Amygdala (tissue), 56 donors: Measurements from ENCODE around the gene CHST11.

ENCODE experiments used
- DNase-seq, 56 donors: peaks; one replicate each; lab custom pipeline; 2025; lab: John Stamatoyannopoulos, UW

CHST11 gene

DNA sequence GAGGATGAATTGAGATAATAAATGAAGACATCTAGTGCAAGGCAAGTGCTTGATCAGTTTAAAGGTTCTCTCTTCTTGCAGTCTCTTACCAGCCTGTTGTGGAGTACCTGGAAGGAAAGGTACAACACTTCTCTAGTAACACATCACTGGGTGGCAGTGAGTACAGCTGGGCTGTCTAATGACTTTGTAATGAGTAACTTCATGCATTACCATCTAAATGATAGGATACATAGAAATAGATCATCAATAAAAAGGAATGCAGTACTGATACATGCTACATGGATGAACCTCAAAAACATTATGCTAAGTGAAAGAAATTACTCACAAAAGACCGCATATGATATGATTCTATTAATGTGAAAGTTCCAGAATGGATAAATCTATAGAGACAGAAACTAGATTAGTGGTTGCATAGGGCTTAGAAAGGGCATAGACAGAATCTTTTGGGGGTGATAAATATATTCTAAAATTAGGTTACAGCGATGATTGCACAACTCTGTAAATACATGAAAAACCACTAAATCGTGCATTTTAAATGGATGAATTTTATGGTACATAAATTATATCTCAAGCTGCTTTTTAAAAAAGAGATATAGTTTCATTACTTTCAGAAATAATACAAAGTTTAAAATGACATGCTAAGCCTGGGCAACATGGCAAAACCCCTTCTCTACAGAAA lies 224.4 kb downstream of the CHST11 start:
- no peak for DNase-seq

DNA sequence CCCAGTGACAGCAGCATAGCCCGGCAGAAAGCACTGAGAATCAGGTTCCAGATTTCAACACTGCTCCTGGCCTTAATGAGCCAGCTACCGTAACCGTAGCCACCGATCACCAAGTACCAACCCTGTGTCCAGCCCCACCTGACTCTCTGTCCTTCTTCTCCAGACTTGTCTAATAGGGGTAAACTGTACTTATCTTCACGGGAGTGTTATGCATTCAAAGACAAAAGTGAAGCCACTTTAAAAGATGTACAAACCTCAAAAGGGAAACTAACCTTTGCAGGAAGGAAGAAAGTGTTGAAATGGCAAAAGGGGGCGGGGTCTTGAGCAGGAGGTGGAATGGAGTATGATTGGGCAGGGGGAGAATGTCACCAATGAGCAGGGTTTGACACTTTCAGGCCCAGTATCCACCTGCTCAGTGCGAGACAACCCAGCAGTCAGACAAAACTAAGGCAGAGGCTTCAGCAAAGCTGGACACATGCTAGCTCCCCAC lies 226.1 kb downstream of the CHST11 start:
- no peak for DNase-seq

DNA sequence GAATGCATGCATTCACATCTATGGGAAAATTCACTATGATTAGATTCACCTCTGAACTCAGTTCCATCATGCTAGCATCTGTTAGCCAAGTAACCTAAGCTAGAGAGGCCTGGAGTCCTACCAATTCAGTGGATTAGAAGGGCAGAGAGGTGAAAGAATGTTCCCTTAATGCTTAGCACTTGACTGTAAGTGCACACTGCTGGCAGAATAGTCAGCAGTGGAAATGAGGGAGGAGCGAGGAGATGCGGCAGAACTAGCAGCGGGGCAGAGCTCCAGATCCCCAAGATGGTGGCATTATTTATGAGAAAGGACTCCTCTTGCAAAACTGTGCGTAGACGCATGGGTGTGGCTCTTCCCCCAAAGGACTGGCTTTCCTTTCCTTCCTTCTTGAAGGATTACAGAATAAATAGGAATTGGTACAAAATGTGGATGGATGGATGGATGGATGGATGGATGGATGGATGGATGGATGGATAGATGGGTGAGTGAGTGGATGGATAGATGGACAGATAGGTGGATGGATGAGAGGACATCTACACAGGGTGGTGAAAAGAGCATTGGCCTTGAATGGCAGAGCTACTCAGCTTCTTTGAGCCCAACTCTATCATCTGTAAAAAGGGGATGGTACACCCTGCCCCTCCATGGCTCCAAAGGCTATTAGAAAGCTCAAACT lies 227.2 kb downstream of the CHST11 start:
- DNase-seq: no peak

DNA sequence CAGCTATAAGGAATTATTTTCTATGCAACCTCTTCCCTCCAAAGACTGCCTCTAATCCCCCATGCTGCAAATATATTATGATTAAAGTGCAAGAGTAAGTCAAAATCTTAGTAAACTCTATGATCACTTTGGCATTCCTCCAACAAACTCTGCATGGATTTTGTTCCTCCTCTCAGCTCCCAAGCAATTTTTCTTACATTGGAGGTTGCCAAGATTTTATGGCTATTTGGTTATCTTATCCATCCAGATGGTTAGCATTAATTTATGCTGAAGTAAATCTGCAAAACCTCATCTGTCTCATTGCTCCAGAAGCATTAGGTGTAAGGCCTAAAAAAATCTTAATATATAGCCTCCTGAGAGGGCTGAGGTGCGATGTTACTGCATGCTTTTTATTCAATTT lies 228.1 kb downstream of the CHST11 start:
- no peak for DNase-seq

DNA sequence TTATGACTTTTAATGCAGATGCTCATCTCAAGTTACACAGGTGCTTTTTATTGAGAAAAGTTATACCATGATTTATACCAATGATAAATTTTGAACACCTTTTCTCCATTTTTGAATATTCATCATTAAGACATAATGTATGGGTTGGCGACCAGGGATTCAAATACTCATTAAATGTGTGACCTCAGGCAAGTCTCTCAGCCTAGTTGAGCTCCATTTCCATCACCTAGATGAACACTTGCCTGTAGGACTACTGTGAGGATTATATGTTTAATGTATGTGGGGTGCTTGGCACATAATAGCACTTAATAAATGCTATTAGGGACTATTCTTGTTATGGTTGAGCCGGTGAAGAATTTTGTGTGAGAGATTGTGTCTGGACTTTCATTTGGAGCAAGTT lies 228.6 kb downstream of the CHST11 start:
- no peak for DNase-seq

DNA sequence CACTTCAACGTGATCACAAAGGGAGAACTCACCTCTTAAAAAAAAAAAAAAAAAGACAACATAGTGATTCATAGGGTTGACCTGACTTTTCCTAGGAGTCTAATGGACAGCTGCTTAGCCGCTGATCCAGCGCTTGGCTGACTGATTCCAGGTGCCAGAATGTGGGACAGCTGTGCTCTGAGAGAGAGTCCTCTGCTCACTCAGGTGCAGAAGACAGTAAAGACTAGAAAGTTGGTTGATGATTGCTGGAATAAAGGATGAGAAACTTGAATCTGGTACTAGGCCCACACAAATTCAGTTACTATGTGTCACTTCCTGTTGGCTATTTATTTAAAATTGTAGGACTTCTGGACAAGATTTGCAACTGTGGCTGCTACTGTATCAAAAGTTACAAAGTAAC lies 229.4 kb downstream of the CHST11 start:
- no peak for DNase-seq

DNA sequence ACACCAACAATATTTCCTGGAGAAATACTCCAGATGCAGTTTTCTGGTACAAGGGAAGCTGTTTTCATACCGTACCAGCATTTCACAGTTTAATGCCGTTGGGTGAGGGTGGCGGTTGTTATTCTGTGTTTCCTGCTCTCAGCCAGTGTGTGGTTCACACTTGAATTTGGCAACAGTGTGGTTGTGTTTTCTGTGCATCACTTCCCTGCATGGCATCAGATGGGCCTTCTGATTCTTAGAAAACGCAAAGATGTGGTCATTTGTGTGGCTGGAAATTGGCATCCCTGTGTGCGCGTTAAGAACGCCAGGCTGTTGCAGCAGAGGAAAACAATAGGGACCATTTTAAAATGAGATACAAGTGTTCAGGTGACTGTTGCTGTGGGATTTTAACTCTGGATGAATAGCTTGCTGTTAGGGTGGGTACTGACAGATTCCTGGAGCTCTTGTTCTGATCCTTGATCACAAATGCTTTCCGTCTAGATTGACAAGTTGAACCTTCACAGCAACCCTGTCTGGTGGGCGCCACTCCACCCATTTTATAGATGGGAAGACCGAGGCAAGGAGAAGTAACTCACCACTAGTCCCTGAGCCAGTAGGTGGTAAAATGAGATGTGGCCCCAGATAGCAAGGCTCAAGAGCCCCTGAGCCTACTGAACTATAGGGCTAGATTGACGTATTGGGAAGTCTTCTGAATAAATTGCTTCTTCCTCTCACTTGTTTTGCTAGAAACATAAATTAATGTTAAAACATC lies 231.2 kb downstream of the CHST11 start:
- no peak for DNase-seq

DNA sequence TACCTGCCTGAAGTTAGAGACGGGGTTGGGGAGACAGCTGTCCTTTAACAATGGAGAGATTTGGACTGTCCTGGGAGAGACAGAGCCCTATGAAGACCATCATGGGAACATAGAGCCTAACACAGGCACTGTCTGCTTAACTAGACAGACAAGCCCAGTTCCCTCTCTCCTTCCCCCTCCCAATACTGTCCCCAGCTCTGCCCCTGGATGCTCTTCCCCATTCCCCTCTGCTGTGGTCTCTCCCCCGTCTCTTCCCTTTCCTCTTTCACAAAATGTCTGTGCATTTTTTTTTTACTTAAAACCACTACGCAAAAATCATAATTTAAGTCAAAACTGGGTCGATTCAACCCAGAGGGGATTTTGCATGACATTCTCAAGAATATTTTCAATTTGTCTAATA lies 232.9 kb downstream of the CHST11 start:
- DNase-seq: no peak

DNA sequence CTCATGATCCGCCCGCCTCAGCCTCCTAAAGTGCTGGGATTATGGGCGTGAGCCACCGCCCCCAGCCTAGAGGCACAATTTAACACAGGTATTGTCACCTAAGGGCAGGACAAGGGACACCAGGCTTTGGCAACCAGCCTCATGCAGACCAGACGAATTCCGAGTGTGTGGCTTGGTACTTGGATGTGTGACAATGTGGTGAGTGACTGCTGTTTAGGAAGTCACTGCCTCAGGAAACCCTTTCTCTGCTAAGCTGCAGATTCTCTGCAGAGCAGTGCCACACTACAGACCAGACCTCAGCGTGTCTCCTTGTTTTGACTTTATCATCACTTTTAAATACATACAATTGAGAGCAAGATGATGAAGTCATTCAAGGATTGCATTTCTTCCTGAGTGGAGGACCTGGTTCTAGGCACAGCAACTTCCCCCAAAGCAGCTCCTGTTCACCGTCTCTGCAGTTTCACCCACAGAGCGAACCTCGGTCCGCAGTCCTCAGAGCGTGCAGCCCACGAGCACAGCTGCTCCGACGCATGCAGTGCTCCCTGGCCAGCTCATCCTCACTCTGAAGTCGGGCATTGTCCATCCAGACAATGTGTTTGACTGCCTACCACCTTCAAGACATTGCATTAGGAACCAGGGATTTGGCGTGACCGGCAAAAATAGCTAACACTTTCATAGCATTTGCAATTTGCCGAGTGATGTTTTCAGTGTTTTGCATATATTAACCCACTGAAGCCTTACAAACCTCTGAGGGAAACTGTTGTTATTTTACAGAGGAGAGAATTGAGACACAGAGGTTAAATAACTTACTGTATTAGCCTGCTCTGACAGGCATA lies 235.2 kb downstream of the CHST11 start:
- DNase-seq: no peak

DNA sequence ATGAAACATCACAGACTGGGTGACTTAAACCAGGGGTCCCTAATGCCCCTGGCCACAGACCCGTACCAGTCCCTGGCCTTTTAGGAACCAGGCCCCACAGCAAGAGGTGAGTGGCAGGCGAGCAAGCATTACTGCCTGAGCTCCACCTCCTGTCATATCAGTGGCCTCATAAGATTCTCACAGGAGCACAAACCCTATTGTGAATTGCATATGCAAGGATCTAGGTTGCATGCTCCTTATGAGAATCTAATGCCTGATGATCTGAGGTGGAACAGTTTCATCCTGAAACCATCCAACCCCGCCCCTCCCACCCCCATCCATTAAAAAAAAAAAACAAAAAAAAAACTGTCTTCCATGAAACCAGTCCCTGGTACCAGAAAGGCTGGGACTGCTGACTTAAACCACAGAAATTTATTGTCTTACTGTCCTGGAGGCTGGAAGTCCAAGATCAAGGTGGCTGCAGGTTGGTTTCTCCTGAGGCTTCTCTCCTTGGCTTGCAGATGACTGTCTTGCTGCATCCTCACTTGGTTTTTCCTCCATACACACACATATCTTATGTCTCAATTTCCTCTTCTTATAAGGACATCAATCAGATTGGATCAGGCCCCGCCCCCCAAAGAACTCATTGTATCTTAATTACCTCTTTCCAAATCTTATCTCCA lies 235.9 kb downstream of the CHST11 start:
- no peak for DNase-seq

DNA sequence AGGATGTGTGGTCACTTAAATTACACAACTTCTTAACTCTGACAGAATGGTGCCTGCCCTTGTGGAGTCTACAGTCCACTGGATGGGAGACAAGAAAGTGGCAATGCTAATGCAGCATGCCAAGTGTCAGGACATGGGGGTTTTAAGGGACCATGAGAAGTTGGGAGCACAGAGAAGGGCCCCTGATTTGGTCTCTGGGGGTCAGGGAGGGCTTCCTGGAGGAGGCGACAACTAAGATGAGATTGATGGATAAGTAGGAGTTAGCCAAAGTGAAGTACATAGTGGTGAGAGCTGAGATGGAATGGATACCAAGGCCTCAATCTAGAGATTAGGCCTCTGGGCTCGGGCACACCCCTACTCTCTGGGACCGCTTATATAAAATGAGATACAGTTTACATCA lies 236.7 kb downstream of the CHST11 start:
- DNase-seq: no peak

DNA sequence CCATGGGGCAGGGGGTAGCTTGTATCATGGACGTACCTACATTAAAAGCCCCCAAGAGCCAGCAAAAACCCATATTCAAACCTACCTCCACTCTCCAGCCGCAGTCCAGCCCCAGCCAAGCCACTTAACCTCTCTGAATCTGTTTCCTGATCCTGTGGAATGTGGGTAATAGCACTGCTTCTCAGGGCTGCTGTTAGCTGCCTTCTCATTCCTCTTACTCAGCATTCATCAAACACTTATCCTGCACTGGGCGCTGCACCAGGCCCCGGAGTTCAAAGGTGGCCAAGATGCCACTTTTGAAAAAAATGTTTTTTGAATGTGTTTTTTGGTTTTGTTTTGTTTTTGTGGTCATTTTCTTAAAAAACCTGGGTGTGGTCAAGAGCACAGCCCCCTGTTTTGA lies 237.4 kb downstream of the CHST11 start:
- DNase-seq: no peak

DNA sequence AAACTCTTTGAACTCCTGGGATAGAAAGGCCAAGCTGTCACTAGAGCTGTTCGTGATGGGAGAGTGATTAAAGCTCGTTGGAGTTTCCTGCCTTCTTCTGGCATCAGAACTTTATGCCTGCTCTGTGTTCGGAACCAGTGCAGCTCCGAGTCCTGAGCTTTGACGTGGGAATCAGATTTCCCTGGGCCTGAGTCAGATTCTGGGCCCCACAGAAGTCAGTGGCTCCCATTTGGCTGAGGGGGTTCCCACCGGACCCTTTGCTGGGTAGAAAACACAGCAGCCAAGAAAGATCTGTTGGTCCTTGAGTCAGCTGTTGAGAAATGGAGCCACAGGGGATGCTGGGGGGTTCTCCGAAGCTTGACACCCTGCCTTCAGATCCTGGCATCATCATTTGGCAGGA lies 238.0 kb downstream of the CHST11 start:
- DNase-seq: no peak

DNA sequence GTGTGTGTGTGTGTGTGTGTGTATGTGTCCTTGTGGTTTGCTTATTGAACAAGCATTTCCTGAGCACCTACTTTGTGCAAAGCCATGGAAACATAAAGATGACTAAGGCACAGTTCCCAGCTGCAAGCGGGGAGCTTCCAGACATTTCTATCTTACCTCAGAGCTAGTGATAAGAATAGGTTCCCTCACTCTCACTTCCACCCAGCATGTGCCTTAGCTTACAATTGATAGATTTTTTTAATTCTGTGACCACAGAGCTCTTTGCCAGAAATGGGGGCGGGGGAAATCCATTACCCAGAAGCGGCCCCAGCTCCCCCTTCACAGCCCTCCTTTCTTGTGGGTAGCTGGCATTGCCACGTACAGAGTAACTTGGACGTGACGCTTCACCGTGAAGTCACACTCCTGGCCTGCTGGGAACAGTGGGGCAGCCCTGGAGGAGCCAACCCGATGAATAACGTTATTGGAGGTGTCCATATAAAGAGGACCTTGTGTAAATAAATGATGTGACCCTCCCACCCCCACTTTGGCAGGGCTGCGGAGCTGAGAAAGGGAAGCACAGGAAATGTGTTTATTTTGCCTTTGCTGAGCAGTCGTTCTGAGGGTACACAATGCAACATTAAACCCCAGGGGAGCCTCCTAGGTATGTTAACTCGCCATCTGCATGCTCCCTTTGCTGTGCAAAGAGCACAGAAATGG lies 238.9 kb downstream of the CHST11 start:
- DNase-seq: peak in 5 of 56 donors; percentile 11 to 49 (median 15)

DNA sequence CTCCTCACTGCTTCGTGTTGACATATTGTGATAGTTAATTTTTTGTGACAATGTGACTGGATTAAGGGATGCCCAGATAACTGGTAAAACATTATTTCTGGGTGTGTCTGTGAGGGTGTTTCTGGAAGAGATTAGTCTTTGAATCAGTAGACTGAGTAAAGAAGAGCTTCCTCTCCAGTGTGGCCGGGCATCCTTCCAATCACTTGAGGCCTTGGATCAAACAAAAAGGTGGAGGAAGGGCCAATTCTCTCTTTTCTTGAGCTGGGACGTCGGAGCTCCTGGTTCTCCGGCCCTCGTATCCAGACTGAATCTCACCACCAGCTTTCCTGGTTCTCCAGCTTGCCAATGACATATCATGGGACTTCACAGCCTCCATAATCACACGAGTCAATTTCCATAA lies 240.4 kb downstream of the CHST11 start:
- no peak for DNase-seq

DNA sequence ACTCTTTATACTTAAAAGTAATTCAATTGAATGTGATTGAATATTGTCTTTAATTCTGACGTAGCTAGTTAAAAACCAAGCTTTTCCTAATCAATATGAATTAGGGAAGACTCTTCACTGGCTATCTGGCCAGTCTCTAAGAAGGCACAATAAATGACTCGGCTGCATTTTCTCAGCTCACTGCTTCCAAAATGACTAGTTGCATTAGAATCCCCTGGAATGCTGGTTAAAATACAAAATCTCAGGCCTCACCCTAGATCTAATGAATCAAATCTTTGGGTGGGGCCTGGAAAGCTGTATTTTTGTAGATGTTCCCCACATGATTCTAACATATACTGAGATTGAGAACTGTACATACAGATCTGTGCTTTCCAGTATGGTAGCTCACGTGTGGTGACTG lies 242.1 kb downstream of the CHST11 start:
- DNase-seq: no peak

DNA sequence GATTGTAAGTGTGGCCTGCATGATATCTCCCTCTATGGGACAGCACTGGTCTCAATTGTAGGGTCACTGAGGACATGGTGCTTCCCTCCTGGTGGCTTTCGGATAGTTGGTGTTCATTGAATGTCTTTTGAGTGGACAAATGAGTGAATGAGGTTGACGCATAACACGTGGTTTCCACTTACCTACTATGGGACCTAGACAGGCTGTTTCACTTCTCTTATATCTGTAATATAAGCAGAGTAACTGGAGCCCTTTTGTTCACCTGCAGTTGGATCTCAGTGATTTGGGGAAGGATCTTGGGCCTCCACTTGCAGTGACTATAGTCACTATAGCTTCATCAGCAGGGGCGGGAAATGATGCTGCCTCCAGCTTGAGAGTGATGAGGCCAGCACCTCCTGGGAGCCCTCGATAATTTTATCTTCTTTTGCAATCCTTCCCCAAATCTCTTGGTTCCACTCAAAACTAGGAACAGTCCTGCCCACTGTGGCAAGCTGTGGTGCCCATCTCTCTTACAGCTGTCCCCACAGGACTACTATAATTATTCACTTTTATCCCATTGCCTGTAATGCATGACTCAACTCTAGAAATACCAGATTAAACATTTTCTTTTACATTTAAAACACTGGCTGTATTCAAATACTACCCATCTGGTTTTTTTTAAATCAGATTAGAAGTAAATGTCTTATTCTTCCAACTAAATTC lies 242.9 kb downstream of the CHST11 start:
- no peak for DNase-seq

DNA sequence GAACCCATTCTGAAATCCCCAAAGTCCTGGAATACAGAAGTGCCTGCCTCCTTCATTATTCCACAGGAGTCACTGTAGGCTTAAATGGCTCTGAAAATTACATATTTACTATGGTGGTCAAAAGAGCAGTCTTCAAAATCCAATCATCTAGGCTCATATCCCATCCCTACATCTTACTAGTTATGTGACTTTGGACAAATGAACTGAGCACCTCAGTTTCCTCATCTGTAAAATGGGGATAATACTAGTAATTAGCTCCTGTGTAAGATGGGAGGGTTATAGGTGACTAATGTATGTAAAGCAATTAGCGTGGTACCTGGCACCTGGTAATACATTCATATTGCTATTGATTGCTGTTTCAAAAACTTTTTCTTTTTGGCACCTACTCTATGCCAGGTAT lies 243.6 kb downstream of the CHST11 start:
- DNase-seq: no peak

DNA sequence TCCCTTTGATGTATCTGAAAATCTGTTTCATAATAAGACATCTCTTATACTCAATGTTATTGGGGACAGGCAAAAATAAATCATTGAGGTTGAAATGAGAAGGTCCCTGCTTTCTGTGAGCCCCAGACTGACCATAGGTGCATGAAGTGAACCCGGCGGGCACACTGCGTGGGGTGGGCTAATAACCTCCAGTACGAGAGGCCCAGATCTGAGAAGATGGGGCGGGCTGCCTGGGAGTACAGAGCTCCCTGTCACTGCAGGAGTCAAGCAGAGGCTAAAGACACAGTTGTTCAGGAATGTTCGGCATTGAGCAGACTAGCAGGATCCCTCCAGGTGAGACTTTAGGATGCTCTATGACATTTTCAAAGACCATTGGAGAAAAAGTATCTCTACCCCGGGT lies 244.6 kb downstream of the CHST11 start:
- DNase-seq: no peak
